A673 (cell line): Measurements from ENCODE around the gene RHOA. TPM values are rescaled to one million over a fixed set of nuclear protein-coding genes. Genes with fewer than 3 reads are reported as not detected.
"Not testable (repeated sequence)": the region's sequence is repeated elsewhere in the genome, so short reads cannot be mapped to it uniquely, and the experiment has no call there.

Experiments
- BruUV-seq: library from RNA; stranded (reverse); fragments of 400-500 nt; replicated peaks from 2 replicates; lab custom pipeline; 2021; lab: Mats Ljungman, UMichigan
- CTCF ChIA-PET: fragments of 300-600 bp; sonication (Branson Sonifier 250); formaldehyde crosslinking; loops from one replicate; lab custom pipeline; 2022; ENCODE audit warnings: antibody characterized with exemption; lab: Charles Lee
- POLR2A ChIA-PET: fragments of 300-600 bp; sonication (Branson Sonifier 250); formaldehyde crosslinking; loops from one replicate; lab custom pipeline; 2022; ENCODE audit warnings: antibody characterized with exemption; ENCODE audit not compliant: low non-redundant PET; lab: Charles Lee
- DNase-seq: peaks from one replicate; pipeline ENCODE4 v3.0.0-alpha.2; 2015; ENCODE audit warnings: low spot score
- H3K27ac ChIP-seq: fragments of 200-600 bp; sonication (generic); 2 replicates; pipeline ENCODE4 v1.5.1; 2016; ENCODE audit warnings: mixed run types, low read depth, mild to moderate bottlenecking, mixed read lengths, antibody characterized with exemption, low read length; ENCODE audit not compliant: poor library complexity, severe bottlenecking
- H3K27me3 ChIP-seq: fragments of 200-600 bp; sonication (generic); replicated peaks from 2 replicates; pipeline ENCODE4 v1.6.1; 2017; ENCODE audit warnings: mixed run types, low read depth, mild to moderate bottlenecking, mixed read lengths, antibody characterized with exemption, low read length; ENCODE audit not compliant: insufficient read depth, poor library complexity
- H3K36me3 ChIP-seq: fragments of 200-600 bp; sonication (generic); 2 replicates; pipeline ENCODE4 v1.6.1; 2016; ENCODE audit warnings: mixed run types, mild to moderate bottlenecking, mixed read lengths, antibody characterized with exemption, low read length; ENCODE audit not compliant: insufficient read depth, poor library complexity, severe bottlenecking
- H3K4me1 ChIP-seq: fragments of 200-600 bp; sonication (generic); 2 replicates; pipeline ENCODE4 v1.6.1; 2017; ENCODE audit warnings: mixed run types, mild to moderate bottlenecking, mixed read lengths, antibody characterized with exemption, low read length; ENCODE audit not compliant: insufficient read depth, poor library complexity, severe bottlenecking
- H3K4me3 ChIP-seq: fragments of 200-600 bp; sonication (generic); 2 replicates; pipeline ENCODE4 v1.5.1; 2016; ENCODE audit warnings: low read depth, mixed run types, mild to moderate bottlenecking, mixed read lengths, low read length; ENCODE audit not compliant: poor library complexity, severe bottlenecking
- H3K9me3 ChIP-seq: fragments of 200-600 bp; sonication (generic); 2 replicates; pipeline ENCODE4 v1.6.1; 2016; ENCODE audit warnings: mixed run types, low read depth, mild to moderate bottlenecking, mixed read lengths, antibody characterized with exemption, low read length; ENCODE audit not compliant: poor library complexity, severe bottlenecking
- EZH2 ChIP-seq: fragments of 200-600 bp; sonication (generic); IDR thresholded peaks from 2 replicates; pipeline ENCODE4 v1.6.1; 2017; ENCODE audit warnings: borderline replicate concordance, low read depth, mild to moderate bottlenecking, mixed read lengths, antibody characterized with exemption, low read length; ENCODE audit not compliant: poor library complexity, severe bottlenecking
- intact Hi-C: fragments of 100-400 bp; cut with micrococcal nuclease; formaldehyde crosslinking; loops from one replicate; pipeline ENCODE4 v1.10.0; 2022; ENCODE audit not compliant: unreplicated experiment
- total RNA-seq: library from RNA; stranded (reverse); gene quantifications from 2 replicates; pipeline ENCODE4 v1.2.3, GENCODE V29; 2021
- TF ChIP-seq, protein P1 (sequence below): fragments of 300-800, 200-600 bp; sonication (generic); conservative IDR thresholded peaks from 2 replicates; pipeline ENCODE4 v1.5.1; 2017; ENCODE audit warnings: low read depth, mild to moderate bottlenecking, antibody characterized with exemption, low read length, moderate library complexity, mixed read lengths

RHOA gene
- total RNA-seq, 1 experiment from 2014 or later: 198 TPM

- no peaks in the 10 kb centered on the region for H3K4me1 ChIP-seq
- BruUV-seq: no TSS peak
- peak; percentile 6 for DNase-seq
- intact Hi-C loops: loop anchor here (10.0 kb wide), 1 partner anchor 56 kb away; the partner anchor contains the start of gene GPX1
- H3K27ac ChIP-seq: peak overlapping the region; percentile 91
- H3K27me3 ChIP-seq: no peaks in the 10 kb centered on the region
- POLR2A ChIA-PET: no interaction called here
- CTCF ChIA-PET: no interaction called here
- peak overlapping the region; percentile 84 for H3K4me3 ChIP-seq
- no peaks in the 10 kb centered on the region for H3K9me3 ChIP-seq
- no peaks in the 10 kb centered on the region for H3K36me3 ChIP-seq
- TF ChIP-seq, protein P1, sequence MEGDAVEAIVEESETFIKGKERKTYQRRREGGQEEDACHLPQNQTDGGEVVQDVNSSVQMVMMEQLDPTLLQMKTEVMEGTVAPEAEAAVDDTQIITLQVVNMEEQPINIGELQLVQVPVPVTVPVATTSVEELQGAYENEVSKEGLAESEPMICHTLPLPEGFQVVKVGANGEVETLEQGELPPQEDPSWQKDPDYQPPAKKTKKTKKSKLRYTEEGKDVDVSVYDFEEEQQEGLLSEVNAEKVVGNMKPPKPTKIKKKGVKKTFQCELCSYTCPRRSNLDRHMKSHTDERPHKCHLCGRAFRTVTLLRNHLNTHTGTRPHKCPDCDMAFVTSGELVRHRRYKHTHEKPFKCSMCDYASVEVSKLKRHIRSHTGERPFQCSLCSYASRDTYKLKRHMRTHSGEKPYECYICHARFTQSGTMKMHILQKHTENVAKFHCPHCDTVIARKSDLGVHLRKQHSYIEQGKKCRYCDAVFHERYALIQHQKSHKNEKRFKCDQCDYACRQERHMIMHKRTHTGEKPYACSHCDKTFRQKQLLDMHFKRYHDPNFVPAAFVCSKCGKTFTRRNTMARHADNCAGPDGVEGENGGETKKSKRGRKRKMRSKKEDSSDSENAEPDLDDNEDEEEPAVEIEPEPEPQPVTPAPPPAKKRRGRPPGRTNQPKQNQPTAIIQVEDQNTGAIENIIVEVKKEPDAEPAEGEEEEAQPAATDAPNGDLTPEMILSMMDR: no peak
- TF ChIP-seq EZH2: no peak
Observed at GRCh38 chr3:49410846-49411534, 786 bp downstream of the RHOA start.

DNA sequence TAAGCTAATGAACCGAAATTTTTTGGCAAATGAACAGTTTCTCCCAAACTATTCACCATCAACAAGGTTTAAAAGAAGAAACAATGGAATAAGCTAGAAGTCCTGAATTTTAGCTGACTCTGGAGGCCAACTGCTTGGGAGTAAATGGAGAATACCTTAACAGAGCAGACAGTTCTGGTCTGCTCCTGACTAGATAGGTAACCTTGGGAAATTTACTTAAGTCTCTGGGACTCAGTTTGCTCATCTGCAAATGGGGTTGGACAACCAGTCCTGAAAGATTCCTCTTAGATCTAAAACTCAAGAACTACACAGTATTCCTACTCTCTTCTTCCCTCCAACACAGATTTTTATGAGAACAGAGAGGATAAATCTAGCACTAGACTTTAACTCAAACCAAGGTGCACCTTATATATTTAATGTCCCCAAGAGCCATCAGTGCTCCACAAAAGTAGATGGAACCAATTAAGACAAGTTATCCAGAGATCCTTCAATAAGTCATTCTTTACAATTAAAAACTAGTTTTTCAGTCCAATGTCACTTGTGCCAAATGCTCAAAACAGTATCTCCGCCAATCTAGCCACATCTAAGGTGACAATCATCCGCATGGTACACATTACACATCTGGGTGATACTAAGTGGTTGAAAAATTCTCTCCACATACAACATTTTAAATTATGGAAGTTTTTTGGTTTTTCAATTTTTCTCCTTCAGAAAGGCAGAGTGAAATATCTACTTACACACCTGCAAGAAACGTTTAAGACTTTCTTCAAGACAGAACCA is 1.5 kb downstream of the RHOA start:
- no peak for TF ChIP-seq EZH2
- TF ChIP-seq, protein P1: no peak
- Histone ChIP-seq H3K36me3 (no peaks in the 10 kb centered on the region), H3K4me1 (no peaks in the 10 kb centered on the region), H3K27me3 (no peaks in the 10 kb centered on the region), H3K4me3 (peak overlapping the region; percentile 84), H3K27ac (peak overlapping the region; percentile 91), H3K9me3 (no peaks in the 10 kb centered on the region)
- ChIA-PET CTCF (interaction anchor here (0.5 kb wide), 1 partner anchor 60 kb away, joined by 4 read pairs; the partner anchor contains the start of gene DAG1), POLR2A (no interaction called here)
- intact Hi-C loops: loop anchor here (10.0 kb wide), 1 partner anchor 55 kb away; the partner anchor contains the start of gene GPX1
- TSS peak; percentile 59 for BruUV-seq
- DNase-seq: no peak

GRCh38 chr3:49406571-49407565 is 4.9 kb downstream of the RHOA start:
- intact Hi-C loops: no loop called here
- ChIA-PET POLR2A (no interaction called here), CTCF (no interaction called here)
- DNase-seq: no peak
- no peak for TF ChIP-seq EZH2
- TF ChIP-seq, protein P1: no peak
- Histone ChIP-seq H3K27ac (no peak overlapping the region), H3K4me3 (no peak overlapping the region), H3K9me3 (no peaks in the 10 kb centered on the region), H3K36me3 (peaks cover 4% of the 10 kb centered on the region), H3K27me3 (no peaks in the 10 kb centered on the region), H3K4me1 (no peaks in the 10 kb centered on the region)
- no TSS peak for BruUV-seq

DNA sequence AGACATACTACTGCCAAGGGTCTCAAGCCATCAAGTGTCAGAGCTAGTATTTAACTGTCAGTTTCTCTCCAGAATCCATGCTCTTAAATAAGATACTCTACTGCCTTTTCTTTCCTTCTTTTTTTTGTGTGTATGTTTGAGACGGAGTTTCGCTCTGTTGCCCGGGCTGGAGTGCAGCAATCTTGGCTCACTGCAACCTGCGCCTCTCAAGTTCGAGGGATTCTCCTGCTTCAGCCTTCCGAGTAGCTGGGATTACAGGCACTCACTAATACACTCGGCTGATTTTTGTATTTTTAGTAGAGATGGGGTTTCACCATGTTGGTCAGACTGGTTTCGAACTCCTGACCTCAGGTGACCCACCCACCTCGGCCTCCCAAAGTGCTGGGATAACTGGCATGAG is 6.2 kb downstream of the RHOA start:
- intact Hi-C loops, H3K4me1 ChIP-seq, H3K9me3 ChIP-seq, H3K27ac ChIP-seq, CTCF ChIA-PET, BruUV-seq, H3K36me3 ChIP-seq, POLR2A ChIA-PET, H3K27me3 ChIP-seq, H3K4me3 ChIP-seq, DNase-seq: not testable (repeated sequence)
